HEK293T (cell line): ENCODE results near the gene HSPA4.
"Not testable (repeated sequence)": the region's sequence is repeated elsewhere in the genome, so short reads cannot be mapped to it uniquely, and the experiment has no call there.

Experiments
- CTCF ChIA-PET: fragments of 350-600 bp; formaldehyde crosslinking; extraction: SDS; loops from one replicate; lab custom pipeline; 2021; ENCODE audit warnings: antibody characterized with exemption, inconsistent platforms; lab: Yijun Ruan, JAX
- POLR2A ChIA-PET: fragments of 350-600 bp; formaldehyde crosslinking; extraction: SDS; loops from one replicate; lab custom pipeline; 2020; ENCODE audit warnings: antibody characterized with exemption, inconsistent platforms; lab: Yijun Ruan, JAX
- DNase-seq: peaks from one replicate; pipeline ENCODE4 v3.0.0; 2012; ENCODE audit warnings: mixed read lengths; ENCODE audit errors: extremely low spot score
- ARNT ChIP-seq: fragments of 450-650 bp; IDR thresholded peaks from 2 replicates; pipeline ENCODE4 v1.6.1; 2017; ENCODE audit warnings: mild to moderate bottlenecking
- BHLHE40 ChIP-seq: fragments of 450-650 bp; IDR thresholded peaks from 2 replicates; pipeline ENCODE4 v1.6.1; 2016; ENCODE audit warnings: mild to moderate bottlenecking, moderate library complexity, borderline replicate concordance
- CTBP1 ChIP-seq: fragments of 450-650 bp; IDR thresholded peaks from 2 replicates; pipeline ENCODE4 v1.6.1; 2016; ENCODE audit warnings: borderline replicate concordance
- ELF4 ChIP-seq: fragments of 450-650 bp; IDR thresholded peaks from 2 replicates; pipeline ENCODE4 v1.6.1; 2017; ENCODE audit warnings: antibody characterized with exemption
- FOXA1 ChIP-seq: fragments of 450-650 bp; IDR thresholded peaks from 2 replicates; pipeline ENCODE4 v1.6.1; 2016; ENCODE audit warnings: mild to moderate bottlenecking
- FOXK2 ChIP-seq: fragments of 450-650 bp; IDR thresholded peaks from 2 replicates; pipeline ENCODE4 v1.6.1; 2016; ENCODE audit warnings: mild to moderate bottlenecking
- FOXM1 ChIP-seq: fragments of 450-650 bp; IDR thresholded peaks from 2 replicates; pipeline ENCODE4 v1.6.1; 2017; ENCODE audit warnings: mild to moderate bottlenecking, borderline replicate concordance
- HDGF ChIP-seq: fragments of 450-650 bp; IDR thresholded peaks from 2 replicates; pipeline ENCODE4 v1.6.1; 2017; ENCODE audit warnings: antibody characterized with exemption, borderline replicate concordance
- L3MBTL2 ChIP-seq: fragments of 450-650 bp; conservative IDR thresholded peaks from 2 replicates; pipeline ENCODE4 v1.6.1; 2016; ENCODE audit warnings: mild to moderate bottlenecking
- LEF1 ChIP-seq: fragments of 450-650 bp; IDR thresholded peaks from 2 replicates; pipeline ENCODE4 v1.6.1; 2017; ENCODE audit warnings: mild to moderate bottlenecking, borderline replicate concordance
- NFRKB ChIP-seq: fragments of 450-650 bp; IDR thresholded peaks from 2 replicates; pipeline ENCODE4 v1.6.1; 2016; ENCODE audit warnings: mild to moderate bottlenecking, moderate library complexity
- PKNOX1 ChIP-seq: fragments of 450-650 bp; IDR thresholded peaks from 2 replicates; pipeline ENCODE4 v1.6.1; 2016
- SP1 ChIP-seq: fragments of 450-650 bp; IDR thresholded peaks from 2 replicates; pipeline ENCODE4 v1.6.1; 2017
- SUZ12 ChIP-seq: fragments of 450-650 bp; IDR thresholded peaks from 2 replicates; pipeline ENCODE4 v1.6.1; 2016; ENCODE audit warnings: mild to moderate bottlenecking
- TARDBP ChIP-seq: fragments of 450-650 bp; IDR thresholded peaks from 2 replicates; pipeline ENCODE4 v1.6.1; 2016
- ZNF384 ChIP-seq: fragments of 450-650 bp; IDR thresholded peaks from 2 replicates; pipeline ENCODE4 v1.6.1; 2016

The HSPA4 gene

GRCh38 chr5:133081036-133081435, 29.2 kb downstream of the HSPA4 start:
- no peak for DNase-seq
- ChIA-PET CTCF (no interaction called here), POLR2A (no interaction called here)
- TF ChIP-seq TARDBP: no peak
- TF ChIP-seq FOXA1: no peak
- no peak for TF ChIP-seq ARNT
- no peak for TF ChIP-seq HDGF
- TF ChIP-seq PKNOX1: no peak
- TF ChIP-seq ELF4: no peak
- no peak for TF ChIP-seq FOXK2
- no peak for TF ChIP-seq ZNF384
- no peak for TF ChIP-seq FOXM1
- no peak for TF ChIP-seq LEF1
- no peak for TF ChIP-seq CTBP1
- TF ChIP-seq NFRKB: no peak
- TF ChIP-seq SUZ12: no peak
- no peak for TF ChIP-seq SP1
- no peak for TF ChIP-seq BHLHE40
- no peak for TF ChIP-seq L3MBTL2

- no peak for TF ChIP-seq TARDBP
- no peak for TF ChIP-seq FOXK2
- TF ChIP-seq FOXM1: no peak
- no peak for TF ChIP-seq CTBP1
- CTCF ChIA-PET: no interaction called here
- POLR2A ChIA-PET: no interaction called here
- no peak for DNase-seq
Measured at GRCh38 chr5:133081703-133082102, 29.9 kb downstream of the HSPA4 start.

GRCh38 chr5:133082128-133082527, 30.3 kb downstream of the HSPA4 start:
- TF ChIP-seq LEF1: no peak
- TF ChIP-seq FOXA1: no peak
- no peak for TF ChIP-seq HDGF
- no peak for TF ChIP-seq SUZ12
- no peak for TF ChIP-seq SP1
- no peak for TF ChIP-seq ELF4
- TF ChIP-seq BHLHE40: no peak
- TF ChIP-seq NFRKB: no peak
- no peak for TF ChIP-seq L3MBTL2
- TF ChIP-seq PKNOX1: no peak
- no peak for TF ChIP-seq CTBP1
- no peak for TF ChIP-seq FOXK2
- TF ChIP-seq TARDBP: no peak
- no peak for TF ChIP-seq ARNT
- no peak for TF ChIP-seq FOXM1
- TF ChIP-seq ZNF384: no peak
- ChIA-PET CTCF (no interaction called here), POLR2A (no interaction called here)
- no peak for DNase-seq

GRCh38 chr5:133083901-133084300, 32.1 kb downstream of the HSPA4 start:
- CTCF ChIA-PET: no interaction called here
- TF ChIP-seq BHLHE40 (no peak), FOXM1 (no peak), PKNOX1 (no peak), HDGF (no peak), CTBP1 (no peak), NFRKB (no peak), FOXA1 (no peak), ELF4 (no peak)
- POLR2A ChIA-PET: interaction anchor here (0.6 kb wide), 1 partner anchor 114 kb away, joined by 3 read pairs; no protein-coding TSS in a partner anchor
- DNase-seq: no peak

GRCh38 chr5:133085171-133085570, 33.4 kb downstream of the HSPA4 start:
- CTCF ChIA-PET: not testable (repeated sequence)
- POLR2A ChIA-PET: interaction anchor here (1.1 kb wide), 1 partner anchor 33 kb away, joined by 3 read pairs; the partner anchor contains the start of gene HSPA4

GRCh38 chr5:133086366-133086875, 34.6 kb downstream of the HSPA4 start:
- CTCF ChIA-PET: no interaction called here
- DNase-seq: no peak
- POLR2A ChIA-PET: no interaction called here
- no peak for TF ChIP-seq CTBP1
- TF ChIP-seq SP1: no peak
- no peak for TF ChIP-seq TARDBP
- no peak for TF ChIP-seq FOXA1
- no peak for TF ChIP-seq HDGF
- TF ChIP-seq ZNF384: no peak
- TF ChIP-seq L3MBTL2: no peak
- TF ChIP-seq FOXK2: no peak
- TF ChIP-seq FOXM1: no peak
- TF ChIP-seq BHLHE40: no peak
- TF ChIP-seq NFRKB: no peak
- TF ChIP-seq PKNOX1: no peak
- no peak for TF ChIP-seq ARNT
- TF ChIP-seq SUZ12: no peak
- TF ChIP-seq ELF4: no peak
- TF ChIP-seq LEF1: no peak

More at GRCh38 chr5:133085171-133085570, 33.4 kb downstream of the HSPA4 start:
- not testable (repeated sequence) for DNase-seq
